NT2/D1 (cell line): ENCODE data around the gene UNC93B1.

Experiments used
- SUZ12 ChIP-seq: IDR thresholded peaks from 2 replicates; pipeline ENCODE4 v1.6.1; 2011; ENCODE audit not compliant: insufficient read length, insufficient read depth; ENCODE audit errors: extremely low read depth
- YY1 ChIP-seq: IDR thresholded peaks from 2 replicates; pipeline ENCODE4 v1.6.1; 2011; ENCODE audit not compliant: insufficient read length, insufficient read depth
- ZNF274 ChIP-seq: IDR thresholded peaks from 2 replicates; pipeline ENCODE4 v1.6.1; 2011; ENCODE audit warnings: mild to moderate bottlenecking, low read depth, low read length

DNA sequence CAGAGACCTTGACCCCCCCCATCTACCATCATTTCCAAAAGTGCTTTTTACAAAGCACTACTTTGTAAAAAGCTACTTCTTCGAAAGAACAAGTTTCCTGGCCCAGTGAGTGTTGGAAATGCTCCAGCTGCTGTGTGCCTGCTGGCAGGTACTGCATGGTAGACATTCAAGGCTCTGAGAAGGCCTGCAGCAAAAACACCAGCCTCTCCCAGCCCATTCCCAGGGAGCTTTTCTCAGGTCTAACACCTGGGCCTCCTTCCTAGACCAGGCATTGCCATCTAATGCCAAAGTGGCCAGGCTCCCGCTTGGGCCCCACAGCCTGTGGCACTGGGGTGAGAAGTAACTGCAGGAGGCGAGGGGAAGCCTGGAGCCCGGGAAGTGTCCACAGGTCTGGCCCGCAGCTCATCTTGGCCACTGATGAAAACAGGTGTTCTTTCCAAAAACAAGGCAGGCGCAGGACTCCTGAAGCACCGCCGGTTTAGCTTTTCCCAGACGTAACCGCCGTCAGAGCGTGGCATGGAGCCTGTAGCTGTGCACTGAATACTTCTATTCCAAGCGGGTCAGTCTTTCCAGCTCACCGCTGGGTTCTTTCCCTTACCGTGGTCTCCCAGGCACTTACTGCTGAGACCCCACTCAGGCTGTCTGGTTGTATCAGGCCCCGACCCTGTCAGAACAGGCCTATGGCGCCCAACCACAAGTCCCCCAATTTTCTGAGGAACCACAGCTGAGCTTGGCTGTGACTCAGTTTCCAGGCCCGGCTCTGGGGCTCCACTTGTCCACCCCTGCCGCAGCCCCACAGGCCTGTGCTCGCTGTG, 33.7 kb upstream of the UNC93B1 start:
- no peak for TF ChIP-seq SUZ12
- no peak for TF ChIP-seq ZNF274
- no peak for TF ChIP-seq YY1
